Colon (tissue), 2 donors: ENCODE results near the gene GIGYF1.
"Not testable (repeated sequence)": the region's sequence is repeated elsewhere in the genome, so short reads cannot be mapped to it uniquely, and the experiment has no call there.

Experiments
- FAIRE-seq: peaks from 2 replicates; lab custom pipeline; 2012; peaks lifted over from hg19 to GRCh38; lab: Jason Lieb, UNC
- donor health status: control.
- donor health status: control.

GIGYF1 gene, protein sequence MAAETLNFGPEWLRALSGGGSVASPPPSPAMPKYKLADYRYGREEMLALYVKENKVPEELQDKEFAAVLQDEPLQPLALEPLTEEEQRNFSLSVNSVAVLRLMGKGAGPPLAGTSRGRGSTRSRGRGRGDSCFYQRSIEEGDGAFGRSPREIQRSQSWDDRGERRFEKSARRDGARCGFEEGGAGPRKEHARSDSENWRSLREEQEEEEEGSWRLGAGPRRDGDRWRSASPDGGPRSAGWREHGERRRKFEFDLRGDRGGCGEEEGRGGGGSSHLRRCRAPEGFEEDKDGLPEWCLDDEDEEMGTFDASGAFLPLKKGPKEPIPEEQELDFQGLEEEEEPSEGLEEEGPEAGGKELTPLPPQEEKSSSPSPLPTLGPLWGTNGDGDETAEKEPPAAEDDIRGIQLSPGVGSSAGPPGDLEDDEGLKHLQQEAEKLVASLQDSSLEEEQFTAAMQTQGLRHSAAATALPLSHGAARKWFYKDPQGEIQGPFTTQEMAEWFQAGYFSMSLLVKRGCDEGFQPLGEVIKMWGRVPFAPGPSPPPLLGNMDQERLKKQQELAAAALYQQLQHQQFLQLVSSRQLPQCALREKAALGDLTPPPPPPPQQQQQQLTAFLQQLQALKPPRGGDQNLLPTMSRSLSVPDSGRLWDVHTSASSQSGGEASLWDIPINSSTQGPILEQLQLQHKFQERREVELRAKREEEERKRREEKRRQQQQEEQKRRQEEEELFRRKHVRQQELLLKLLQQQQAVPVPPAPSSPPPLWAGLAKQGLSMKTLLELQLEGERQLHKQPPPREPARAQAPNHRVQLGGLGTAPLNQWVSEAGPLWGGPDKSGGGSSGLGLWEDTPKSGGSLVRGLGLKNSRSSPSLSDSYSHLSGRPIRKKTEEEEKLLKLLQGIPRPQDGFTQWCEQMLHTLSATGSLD (N-terminal part only)

GRCh38 chr7:100694098-100694745 lies at the start of gene GIGYF1:
Gene GIGYF1, minus strand, starts transcription at chr7:100694250. Its CDS starts 6,012 bp downstream, at chr7:100688238.
- FAIRE-seq, result no peak

GRCh38 chr7:100739934-100740333 lies 45.9 kb upstream of the GIGYF1 start:
- no peak for FAIRE-seq

GRCh38 chr7:100736671-100737070 lies 42.6 kb upstream of the GIGYF1 start:
- FAIRE-seq, result no peak

DNA sequence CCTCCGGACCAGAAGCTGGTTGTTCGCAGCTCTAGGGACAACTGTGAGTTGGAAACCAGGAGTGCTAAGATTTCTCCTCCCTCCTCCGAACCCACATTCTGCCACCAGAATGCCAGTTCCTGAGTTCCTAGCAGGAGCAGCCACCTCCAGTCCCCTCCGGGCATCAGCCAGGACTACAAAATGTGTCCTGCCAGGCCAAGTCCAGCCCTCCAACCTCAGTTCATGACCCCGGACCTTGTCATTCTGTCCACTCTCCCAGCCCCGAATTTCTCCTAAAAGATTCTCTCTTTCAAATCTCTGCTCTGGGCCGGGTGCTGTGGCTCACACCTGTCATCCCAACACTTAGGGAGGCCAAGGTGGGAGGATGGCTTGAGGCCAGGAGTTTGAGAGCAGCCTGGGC lies 41.7 kb upstream of the GIGYF1 start:
- no peak for FAIRE-seq

DNA sequence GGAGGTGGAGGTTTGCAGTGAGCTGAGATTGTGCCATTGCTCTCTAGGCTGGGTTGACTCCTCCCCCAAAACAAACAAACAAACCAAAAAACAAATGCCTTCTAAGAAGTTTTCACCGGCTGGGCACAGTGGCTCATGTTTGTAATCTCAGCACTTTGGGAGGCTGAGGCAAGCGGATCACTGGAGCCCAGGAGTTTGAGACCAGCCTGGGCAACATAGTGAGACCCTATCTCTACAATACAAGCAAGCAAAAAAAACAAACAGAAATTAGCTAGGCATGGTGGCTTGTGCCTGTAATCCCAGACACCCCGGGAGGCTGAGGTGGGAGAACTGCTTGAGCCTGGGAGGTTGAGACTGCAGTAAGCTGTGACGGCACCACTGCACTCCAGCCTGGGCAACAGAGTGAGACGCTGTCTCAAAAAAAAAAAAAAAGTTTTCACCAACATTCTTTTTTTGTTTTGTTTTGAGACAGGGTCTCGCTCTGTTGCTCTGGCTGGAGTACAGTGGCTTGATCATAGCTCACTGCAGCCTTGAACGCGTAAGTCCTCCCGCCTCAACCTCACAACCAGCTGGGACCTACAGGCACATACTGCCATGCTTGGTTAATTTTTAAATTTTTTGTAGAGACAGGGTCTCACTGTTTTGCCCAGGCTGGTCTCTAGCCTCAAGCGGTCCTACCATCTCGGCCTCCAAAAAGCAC lies 38.0 kb upstream of the GIGYF1 start:
- FAIRE-seq, result no peak

GRCh38 chr7:100730136-100730800 lies 36.2 kb upstream of the GIGYF1 start:
- FAIRE-seq, result no peak

DNA sequence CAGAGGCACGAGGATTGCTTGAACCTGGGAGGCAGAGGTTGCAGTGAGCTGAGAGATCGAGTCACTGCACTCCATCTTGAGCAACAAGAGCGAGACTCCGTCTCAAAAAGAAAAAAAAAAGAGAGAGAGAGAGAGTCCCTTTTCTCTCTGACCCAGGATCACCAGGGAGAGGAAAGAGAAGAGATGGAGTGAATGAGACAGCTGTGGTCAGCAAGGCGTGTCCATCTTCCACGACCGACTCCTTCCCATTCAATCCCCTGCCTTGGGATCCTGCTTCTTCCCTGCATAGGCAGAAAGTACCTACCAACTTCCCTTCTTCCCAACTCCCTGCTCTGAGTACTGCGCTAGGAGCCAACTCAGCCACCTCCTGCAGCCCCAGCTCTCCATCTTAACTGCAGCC lies 34.1 kb upstream of the GIGYF1 start:
- no peak for FAIRE-seq

GRCh38 chr7:100726996-100727761 lies 33.1 kb upstream of the GIGYF1 start:
- no peak for FAIRE-seq

DNA sequence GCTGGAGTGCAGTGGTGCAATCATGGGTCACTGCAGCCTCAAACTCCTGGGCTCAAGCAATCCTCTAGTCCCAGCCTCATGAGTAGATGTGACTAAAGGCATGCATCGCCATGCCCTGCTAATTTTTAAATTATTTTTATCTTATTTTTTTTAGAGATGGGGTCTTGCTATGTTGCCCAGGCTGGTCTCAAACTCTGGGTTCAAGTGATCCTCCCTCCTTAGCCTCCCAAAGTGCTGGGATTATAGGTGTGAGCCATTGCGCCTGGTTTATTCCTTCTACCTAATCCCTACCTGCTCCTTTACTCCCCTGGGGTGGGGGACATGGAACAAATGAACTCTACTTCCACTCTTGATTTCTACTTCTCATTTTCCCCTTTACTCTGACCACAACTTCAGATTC lies 30.3 kb upstream of the GIGYF1 start:
- not testable (repeated sequence) for FAIRE-seq

DNA sequence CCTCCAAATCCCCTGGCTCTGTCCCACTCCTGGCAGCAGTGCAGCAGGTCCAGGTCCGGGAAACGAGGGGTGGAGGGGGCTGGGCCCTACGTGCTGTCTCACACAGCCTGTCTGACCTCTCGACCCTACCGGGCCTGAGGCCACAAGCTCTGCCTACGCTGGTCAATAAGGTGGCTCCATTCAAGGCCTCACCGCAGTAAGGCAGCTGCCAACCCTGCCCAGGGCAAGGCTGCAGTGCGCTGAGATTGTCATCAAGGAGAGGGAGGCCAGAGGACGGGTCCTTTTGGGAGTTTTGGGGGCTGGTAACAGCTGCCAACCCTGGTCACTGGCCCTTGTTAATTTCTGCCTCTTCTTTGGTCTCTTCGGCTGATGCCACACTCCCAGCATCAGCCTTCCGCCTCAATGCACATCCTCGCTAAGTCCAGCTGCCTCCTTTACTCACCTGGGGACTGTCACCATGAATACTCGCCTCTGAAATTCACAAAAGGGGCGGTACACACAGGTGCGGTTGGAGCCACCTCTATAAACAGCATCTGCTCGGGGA lies 29.8 kb upstream of the GIGYF1 start:
- no peak for FAIRE-seq

DNA sequence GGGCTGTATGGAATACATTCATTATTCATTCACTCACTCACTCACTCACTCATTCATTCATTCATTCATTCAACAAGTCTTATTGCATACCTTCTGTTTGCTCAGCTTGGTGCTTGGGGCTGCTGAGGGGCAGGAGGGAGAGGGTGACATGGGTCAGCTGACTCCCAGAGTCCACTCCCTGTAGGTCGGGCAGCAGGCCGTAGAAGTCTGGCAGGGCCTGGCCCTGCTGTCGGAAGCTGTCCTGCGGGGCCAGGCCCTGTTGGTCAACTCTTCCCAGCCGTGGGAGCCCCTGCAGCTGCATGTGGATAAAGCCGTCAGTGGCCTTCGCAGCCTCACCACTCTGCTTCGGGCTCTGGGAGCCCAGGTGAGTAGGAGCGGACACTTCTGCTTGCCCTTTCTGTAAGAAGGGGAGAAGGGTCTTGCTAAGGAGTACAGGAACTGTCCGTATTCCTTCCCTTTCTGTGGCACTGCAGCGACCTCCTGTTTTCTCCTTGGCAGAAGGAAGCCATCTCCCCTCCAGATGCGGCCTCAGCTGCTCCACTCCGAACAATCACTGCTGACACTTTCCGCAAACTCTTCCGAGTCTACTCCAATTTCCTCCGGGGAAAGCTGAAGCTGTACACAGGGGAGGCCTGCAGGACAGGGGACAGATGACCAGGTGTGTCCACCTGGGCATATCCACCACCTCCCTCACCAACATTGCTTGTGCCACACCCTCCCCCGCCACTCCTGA lies 28.6 kb upstream of the GIGYF1 start:
- no peak for FAIRE-seq

DNA sequence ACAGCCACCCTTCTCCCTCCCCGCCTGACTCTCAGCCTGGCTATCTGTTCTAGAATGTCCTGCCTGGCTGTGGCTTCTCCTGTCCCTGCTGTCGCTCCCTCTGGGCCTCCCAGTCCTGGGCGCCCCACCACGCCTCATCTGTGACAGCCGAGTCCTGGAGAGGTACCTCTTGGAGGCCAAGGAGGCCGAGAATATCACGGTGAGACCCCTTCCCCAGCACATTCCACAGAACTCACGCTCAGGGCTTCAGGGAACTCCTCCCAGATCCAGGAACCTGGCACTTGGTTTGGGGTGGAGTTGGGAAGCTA lies 27.4 kb upstream of the GIGYF1 start:
- FAIRE-seq, result no peak

GRCh38 chr7:100720671-100721504 lies 26.8 kb upstream of the GIGYF1 start:
- FAIRE-seq, result no peak

DNA sequence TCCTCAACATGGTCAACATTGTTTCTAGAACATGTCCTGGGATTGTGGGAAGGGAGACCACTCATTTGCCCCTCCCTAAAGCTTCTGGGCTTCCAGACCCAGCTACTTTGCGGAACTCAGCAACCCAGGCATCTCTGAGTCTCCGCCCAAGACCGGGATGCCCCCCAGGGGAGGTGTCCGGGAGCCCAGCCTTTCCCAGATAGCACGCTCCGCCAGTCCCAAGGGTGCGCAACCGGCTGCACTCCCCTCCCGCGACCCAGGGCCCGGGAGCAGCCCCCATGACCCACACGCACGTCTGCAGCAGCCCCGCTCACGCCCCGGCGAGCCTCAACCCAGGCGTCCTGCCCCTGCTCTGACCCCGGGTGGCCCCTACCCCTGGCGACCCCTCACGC lies 26.2 kb upstream of the GIGYF1 start, which contains the start of gene EPO:
Gene EPO (plus strand): TSS at position 190 of the 392 bp plus-strand sequence. CDS start 513 bp downstream, outside the sequence.
- no peak for FAIRE-seq

DNA sequence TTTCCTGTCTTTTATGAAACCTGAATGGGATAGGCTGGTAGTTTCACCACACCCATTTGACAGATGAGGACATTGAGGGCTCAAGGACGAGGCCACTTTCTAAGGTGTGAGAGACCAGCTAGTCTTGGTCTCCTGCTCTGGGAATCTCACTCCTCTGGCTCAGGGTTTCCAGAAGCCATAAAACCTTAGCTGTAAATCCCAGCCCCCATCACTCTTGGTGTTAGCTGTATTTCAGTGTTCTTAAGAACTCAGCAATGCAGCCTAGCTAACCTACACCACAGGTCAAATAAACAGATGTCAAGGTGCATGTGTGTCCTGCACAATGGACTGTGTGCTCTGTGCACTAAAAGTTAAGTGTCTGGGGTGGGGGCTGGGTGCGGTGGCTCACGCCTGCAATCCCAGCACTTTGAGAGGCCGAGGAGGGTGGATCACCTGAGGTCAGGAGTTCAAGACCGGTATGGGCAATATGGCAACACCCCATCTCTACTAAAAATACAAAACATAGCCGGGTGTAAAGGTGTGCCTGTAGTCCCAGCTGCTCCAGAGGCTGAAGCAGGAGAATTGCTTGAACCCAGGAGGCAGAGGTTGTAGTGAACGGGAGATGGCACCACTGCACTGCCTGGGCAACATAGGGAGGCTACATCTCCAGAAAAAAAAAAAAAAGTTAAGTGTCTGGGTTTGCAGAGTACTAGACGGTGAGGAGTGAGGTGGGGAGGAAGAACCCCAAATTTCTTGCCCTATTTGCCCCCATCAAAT lies 25.7 kb upstream of the GIGYF1 start:
- FAIRE-seq, result no peak

DNA sequence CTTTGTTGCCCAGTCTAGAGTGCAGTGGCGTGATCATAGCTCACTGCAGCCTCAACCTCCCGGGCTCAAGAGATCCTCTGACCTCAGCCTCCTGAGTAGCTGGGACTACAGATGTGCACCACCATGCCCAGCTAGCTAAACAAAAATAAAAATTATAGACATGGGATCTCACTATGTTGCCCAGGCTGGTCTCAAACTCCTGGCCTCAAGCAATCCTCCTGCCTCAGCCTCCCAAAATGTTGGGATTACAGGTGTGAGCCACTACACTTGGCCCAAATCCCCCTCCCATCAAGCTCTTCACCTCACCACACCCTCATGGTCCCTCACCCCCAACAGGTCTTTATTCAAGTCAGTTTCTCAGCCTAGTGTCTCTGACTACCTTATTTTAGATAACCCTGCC lies 23.0 kb upstream of the GIGYF1 start:
- FAIRE-seq, result not testable (repeated sequence)

- FAIRE-seq, result no peak
Observed at GRCh38 chr7:100714725-100715124, 20.7 kb upstream of the GIGYF1 start.

DNA sequence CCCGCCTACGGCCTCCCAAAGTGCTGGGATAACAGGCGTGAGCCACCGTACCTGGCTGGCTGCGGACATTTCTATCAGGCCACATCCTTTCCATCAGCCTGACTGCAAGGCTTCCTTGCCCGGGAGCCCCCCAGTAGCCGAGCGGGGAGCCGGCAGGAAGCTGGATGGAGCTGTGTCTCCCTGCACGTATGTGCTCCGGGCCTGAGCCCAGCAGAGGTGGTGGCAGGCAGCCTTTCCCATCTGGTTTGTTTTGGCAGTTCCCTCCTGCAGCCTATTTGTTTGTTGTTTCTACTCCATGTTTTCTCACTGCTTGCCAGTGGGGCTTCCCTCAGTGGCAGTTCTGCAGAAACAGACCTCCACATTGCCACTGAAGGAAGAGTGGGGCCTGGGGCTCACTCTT lies 17.3 kb upstream of the GIGYF1 start:
- FAIRE-seq, result no peak
